GM12874 (cell line): Measurements from ENCODE around the gene SYCP2L.

Source experiments
- CTCF ChIP-seq: IDR thresholded peaks from 2 replicates; pipeline ENCODE4 v1.5.1; 2011; ENCODE audit warnings: low read depth, mild to moderate bottlenecking, control low read depth, low read length, moderate library complexity; ENCODE audit not compliant: insufficient read depth

The SYCP2L gene

DNA sequence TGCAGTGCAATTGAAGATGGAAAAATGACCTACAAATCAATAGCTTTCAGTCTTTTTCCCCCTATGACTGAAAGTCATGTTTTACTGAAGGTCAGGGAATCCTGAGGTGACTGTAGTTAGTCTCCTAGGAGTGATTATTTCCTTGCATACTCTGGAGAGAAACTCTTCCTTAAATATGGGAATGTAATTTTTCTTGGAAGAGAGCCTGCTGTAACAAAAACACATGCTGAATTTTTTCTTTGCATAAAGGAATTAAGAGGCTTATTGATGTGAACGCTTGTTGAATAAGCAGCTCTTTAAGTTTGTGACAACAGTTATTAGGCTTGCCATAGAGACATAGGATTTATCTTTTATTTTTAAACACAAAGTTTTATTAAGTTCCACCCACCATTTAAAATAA is 92.8 kb downstream of the SYCP2L start:
- TF ChIP-seq CTCF, result no peak

- no peak for TF ChIP-seq CTCF
Measured at GRCh38 chr6:10981409-10981808, 94.6 kb downstream of the SYCP2L start.

DNA sequence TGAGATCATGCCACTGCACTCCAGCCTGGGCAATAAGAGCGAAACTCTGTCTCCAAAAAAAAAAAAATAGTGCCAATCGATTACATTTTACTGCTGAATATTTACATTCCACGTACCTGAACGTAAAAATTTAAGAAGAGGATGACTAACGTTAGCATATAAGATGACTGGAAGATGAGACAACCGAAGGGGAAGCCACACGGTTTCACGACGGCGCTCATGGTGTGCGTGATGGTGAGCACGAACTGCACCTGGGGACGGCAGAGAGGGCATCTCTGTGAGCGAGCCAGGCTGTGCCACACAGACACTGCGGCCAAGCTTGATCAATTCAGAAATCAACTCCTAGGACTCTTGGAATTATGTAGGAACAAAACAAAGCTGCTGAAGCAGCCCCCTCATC is 102.7 kb downstream of the SYCP2L start:
- no peak for TF ChIP-seq CTCF

DNA sequence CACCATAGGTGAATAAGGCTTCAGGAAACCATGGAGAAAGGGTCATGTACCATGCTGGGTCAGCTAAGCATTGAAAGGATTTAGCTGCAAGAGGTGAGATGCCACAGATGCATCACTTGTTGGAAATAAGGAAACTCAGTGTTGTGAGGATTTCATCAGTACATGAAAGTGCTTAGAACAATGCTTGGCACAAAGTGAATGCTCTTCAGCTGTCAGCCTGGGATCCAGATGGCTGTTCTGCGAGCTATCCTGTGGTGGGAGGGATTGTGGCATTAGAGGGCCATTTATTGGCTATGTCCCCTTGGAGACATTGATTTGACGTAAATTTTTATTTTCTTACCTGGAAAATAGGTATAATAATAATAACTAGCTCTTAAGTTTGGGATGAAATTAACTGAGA is 104.3 kb downstream of the SYCP2L start:
- no peak for TF ChIP-seq CTCF

- TF ChIP-seq CTCF, result no peak
Measured at GRCh38 chr6:10993896-10994295, 107.0 kb downstream of the SYCP2L start.

GRCh38 chr6:10995114-10995707 is 108.4 kb downstream of the SYCP2L start:
- TF ChIP-seq CTCF, result no peak

DNA sequence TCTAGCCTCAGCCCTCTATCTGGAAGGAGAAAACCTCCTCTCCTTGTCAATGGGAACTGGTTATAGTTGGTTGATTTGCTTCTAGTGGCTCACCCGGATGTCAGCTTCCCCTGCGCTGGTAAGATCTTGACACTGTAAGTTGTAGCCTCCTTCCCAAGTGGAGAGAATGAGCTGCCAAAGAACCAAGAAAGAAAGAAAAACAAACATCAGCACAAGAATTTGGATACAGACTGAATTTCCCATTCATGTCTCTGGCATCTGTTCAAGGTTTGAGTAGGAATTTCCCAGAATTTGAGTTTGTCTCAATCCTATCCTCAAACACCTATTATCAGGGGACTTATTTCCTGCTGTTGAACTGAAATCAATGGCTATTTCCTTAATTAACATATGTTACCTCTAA is 113.1 kb downstream of the SYCP2L start:
- TF ChIP-seq CTCF, result no peak

- TF ChIP-seq CTCF, result no peak
Measured at GRCh38 chr6:11002176-11002575, 115.3 kb downstream of the SYCP2L start.
